Measurements from ENCODE around the gene CDK8. TPM values are rescaled to one million over a fixed set of nuclear protein-coding genes. Genes with fewer than 3 reads are reported as not detected.
"Not testable (repeated sequence)": the region's sequence is repeated elsewhere in the genome, so short reads cannot be mapped to it uniquely, and the experiment has no call there.

Gene CDK8
- polyA plus RNA-seq, 3 donors: 3.0 to 10.9 (median 3.3) TPM

- no peak for TF ChIP-seq CTCF (IDR thresholded peaks at IDR 0.05)
- H4K20me1 ChIP-seq (ENCODE audit: insufficient read depth, low read length): no peaks in the 10 kb centered on the region
- H3K36me3 ChIP-seq (replicated peaks in 1 of 2; ENCODE audit: control insufficient read depth in 1 of 2, insufficient read depth in 2 of 2, low read length in 2 of 2): peaks cover 0 to 13% of the 10 kb centered on the region in 2 donors
- Mint-ChIP-seq H3K27ac (no peak overlapping the region), H3K36me3 (peaks cover 10 to 11% of the 10 kb centered on the region in 2 donors), H3K4me1 (no peaks in the 10 kb centered on the region), H3K4me3 (no peak overlapping the region), H3K9me3 (peaks cover 2 to 23% (median 19%) of the 10 kb centered on the region in 7 donors), H3K27me3 (ENCODE audit: low read depth in 3 of 3) (no peaks in the 10 kb centered on the region)
- no peak overlapping the region for H2AFZ ChIP-seq (ENCODE audit: insufficient read depth, low read depth, low read length, poor library complexity, severe bottlenecking)
- WGBS (ENCODE audit: insufficient coverage): no CpG with 5 or more reads among the region's 2 CpGs
- H3K4me3 ChIP-seq (replicated peaks in 1 of 3; ENCODE audit: low read depth in 2 of 3, low read length in 3 of 3): no peak overlapping the region
- H3K27me3 ChIP-seq (ENCODE audit: control insufficient read depth in 2 of 2, insufficient read depth in 2 of 2, low read length in 2 of 2): no peaks in the 10 kb centered on the region
- DNase-seq: no peak
- no peak overlapping the region for H3K27ac ChIP-seq (ENCODE audit: low read depth in 1 of 2, low read length in 2 of 2)
- peaks cover 7% of the 10 kb centered on the region for H3K79me2 ChIP-seq (ENCODE audit: insufficient read depth, low read length)
- intact Hi-C loops (cut with micrococcal nuclease): no loop called here
- H3K9ac ChIP-seq (ENCODE audit: insufficient read depth, low read length, poor library complexity, severe bottlenecking): no peak overlapping the region
- no peak overlapping the region for H3K4me2 ChIP-seq (replicated peaks; ENCODE audit: extremely low read depth, low read length, poor library complexity, severe bottlenecking)
- H3K9me3 ChIP-seq (replicated peaks in 1 of 2; ENCODE audit: control insufficient read depth in 1 of 2, insufficient read depth in 1 of 2, low read length in 2 of 2): peaks cover 0 to 2% of the 10 kb centered on the region in 2 donors
- H3K4me1 ChIP-seq (ENCODE audit: control insufficient read depth in 1 of 2, insufficient read depth in 2 of 2, low read length in 2 of 2): no peaks in the 10 kb centered on the region
Observed at GRCh38 chr13:26280295-26280694, 26.4 kb downstream of the CDK8 start.

GRCh38 chr13:26280822-26281221 is 26.9 kb downstream of the CDK8 start:
- WGBS (ENCODE audit: insufficient coverage): 83% methylated on average over 1 of the region's 1 CpG
- no peak overlapping the region for H3K4me3 ChIP-seq (replicated peaks in 1 of 3; ENCODE audit: low read depth in 2 of 3, low read length in 3 of 3)
- no peak overlapping the region for H3K27ac ChIP-seq (ENCODE audit: low read depth in 1 of 2, low read length in 2 of 2)
- Mint-ChIP-seq H3K27me3 (ENCODE audit: low read depth in 3 of 3) (no peaks in the 10 kb centered on the region), H3K9me3 (peaks cover 2 to 28% (median 19%) of the 10 kb centered on the region in 7 donors), H3K4me3 (no peak overlapping the region), H3K36me3 (peaks cover 10 to 11% of the 10 kb centered on the region in 2 donors), H3K27ac (no peak overlapping the region), H3K4me1 (no peaks in the 10 kb centered on the region)
- no peaks in the 10 kb centered on the region for H3K4me1 ChIP-seq (ENCODE audit: control insufficient read depth in 1 of 2, insufficient read depth in 2 of 2, low read length in 2 of 2)
- DNase-seq: no peak
- intact Hi-C loops (cut with micrococcal nuclease): no loop called here
- no peak overlapping the region for H2AFZ ChIP-seq (ENCODE audit: insufficient read depth, low read depth, low read length, poor library complexity, severe bottlenecking)
- H4K20me1 ChIP-seq (ENCODE audit: insufficient read depth, low read length): no peaks in the 10 kb centered on the region
- H3K27me3 ChIP-seq (ENCODE audit: control insufficient read depth in 2 of 2, insufficient read depth in 2 of 2, low read length in 2 of 2): no peaks in the 10 kb centered on the region
- no peak overlapping the region for H3K4me2 ChIP-seq (replicated peaks; ENCODE audit: extremely low read depth, low read length, poor library complexity, severe bottlenecking)
- TF ChIP-seq CTCF (IDR thresholded peaks at IDR 0.05): no peak
- peaks cover 0 to 2% of the 10 kb centered on the region in 2 donors for H3K9me3 ChIP-seq (replicated peaks in 1 of 2; ENCODE audit: control insufficient read depth in 1 of 2, insufficient read depth in 1 of 2, low read length in 2 of 2)
- peaks cover 4% of the 10 kb centered on the region for H3K79me2 ChIP-seq (ENCODE audit: insufficient read depth, low read length)
- H3K9ac ChIP-seq (ENCODE audit: insufficient read depth, low read length, poor library complexity, severe bottlenecking): no peak overlapping the region
- peaks cover 0 to 13% of the 10 kb centered on the region in 2 donors for H3K36me3 ChIP-seq (replicated peaks in 1 of 2; ENCODE audit: control insufficient read depth in 1 of 2, insufficient read depth in 2 of 2, low read length in 2 of 2)

- H3K27ac ChIP-seq (ENCODE audit: low read depth in 1 of 2, low read length in 2 of 2); H3K4me1 ChIP-seq (ENCODE audit: control insufficient read depth in 1 of 2, insufficient read depth in 2 of 2, low read length in 2 of 2); H3K27ac Mint-ChIP-seq; H3K4me2 ChIP-seq (replicated peaks; ENCODE audit: extremely low read depth, low read length, poor library complexity, severe bottlenecking); H3K36me3 Mint-ChIP-seq; H3K4me3 Mint-ChIP-seq; H4K20me1 ChIP-seq (ENCODE audit: insufficient read depth, low read length); intact Hi-C loops (cut with micrococcal nuclease); H3K4me3 ChIP-seq (replicated peaks in 1 of 3; ENCODE audit: low read depth in 2 of 3, low read length in 3 of 3); H3K27me3 Mint-ChIP-seq (ENCODE audit: low read depth in 3 of 3); H3K27me3 ChIP-seq (ENCODE audit: control insufficient read depth in 2 of 2, insufficient read depth in 2 of 2, low read length in 2 of 2); H3K4me1 Mint-ChIP-seq; DNase-seq; H3K9me3 ChIP-seq (replicated peaks in 1 of 2; ENCODE audit: control insufficient read depth in 1 of 2, insufficient read depth in 1 of 2, low read length in 2 of 2); H3K36me3 ChIP-seq (replicated peaks in 1 of 2; ENCODE audit: control insufficient read depth in 1 of 2, insufficient read depth in 2 of 2, low read length in 2 of 2); H2AFZ ChIP-seq (ENCODE audit: insufficient read depth, low read depth, low read length, poor library complexity, severe bottlenecking); H3K79me2 ChIP-seq (ENCODE audit: insufficient read depth, low read length); H3K9ac ChIP-seq (ENCODE audit: insufficient read depth, low read length, poor library complexity, severe bottlenecking): not testable (repeated sequence)
- H3K9me3 Mint-ChIP-seq: peaks cover 9 to 26% (median 20%) of the 10 kb centered on the region in 7 donors
- WGBS (ENCODE audit: insufficient coverage): no CpG with 5 or more reads among the region's 2 CpGs
Observed at GRCh38 chr13:26285911-26286310, 32.0 kb downstream of the CDK8 start.
